SK-N-SH (cell line): ENCODE results near the gene GMPPA.
A peak's percentile ranks its signal among the peaks of the same experiment; 100 is the strongest.

ENCODE experiments used
- CTCF ChIP-seq: fragments of 200-600 bp; sonication (generic); IDR thresholded peaks from 2 replicates; pipeline ENCODE4 v1.6.1; 2017; ENCODE audit warnings: antibody characterized with exemption, mild to moderate bottlenecking, moderate library complexity
- ELF1 ChIP-seq: IDR thresholded peaks from 2 replicates; pipeline ENCODE4 v1.4.0; 2012
- EP300 ChIP-seq, 2 experiments: IDR thresholded peaks; 2 replicates each; pipeline versions ENCODE4 v1.4.0 to v1.6.1; 2012; ENCODE audit warnings: borderline replicate concordance in 1 of 2, low read depth in 1 of 2, low read length in 1 of 2
- POLR2AphosphoS5 ChIP-seq: IDR thresholded peaks from 2 replicates; pipeline ENCODE4 v1.6.1; 2012; ENCODE audit warnings: low read depth, low read length
- REST ChIP-seq: IDR thresholded peaks from 2 replicates; pipeline ENCODE4 v1.6.1; 2012; ENCODE audit warnings: mild to moderate bottlenecking, low read depth, low read length, moderate library complexity
- SIN3A ChIP-seq: IDR thresholded peaks from 2 replicates; pipeline ENCODE4 v1.6.1; 2012; ENCODE audit warnings: low read depth, mild to moderate bottlenecking, low read length, moderate library complexity, borderline replicate concordance
- SMC3 ChIP-seq: IDR thresholded peaks from 2 replicates; pipeline ENCODE4 v1.6.1; 2012; ENCODE audit warnings: low read depth, low read length, improper control_type of control experiment
- TCF12 ChIP-seq: IDR thresholded peaks from 2 replicates; pipeline ENCODE4 v1.4.0; 2012
- USF2 ChIP-seq: fragments of 150-350 bp; IDR thresholded peaks from 2 replicates; pipeline ENCODE4 v1.6.1; 2017; ENCODE audit warnings: antibody characterized with exemption, low read length, low read depth, borderline replicate concordance

- TF ChIP-seq CTCF (no peak), POLR2AphosphoS5 (peak; percentile 63; the same call in 1 of the 2 replicates), SMC3 (no peak), USF2 (no peak), TCF12 (no peak), REST (peak; percentile 98), ELF1 (peak; percentile 49; the same call in 1 of the 2 replicates), SIN3A (peak; percentile 65; the same call in 1 of the 2 replicates), EP300 (IDR thresholded peaks at IDR 0.05; ENCODE audit: borderline replicate concordance in 1 of 2, low read depth in 1 of 2, low read length in 1 of 2) (no peak)
Measured at GRCh38 chr2:219543596-219544358, 45.1 kb downstream of the GMPPA start, which contains the start of the genes CHPF and TMEM198.
